Body of pancreas (tissue), 4 donors: ENCODE results near the gene VPS26B.

Experiments
- CTCF ChIP-seq, 7 experiments: fragments of 450-650 bp in 4 of 7; fragments of 200-600 bp in 3 of 7; sonication (generic) in 3 of 7; IDR thresholded peaks; one replicate each; pipeline ENCODE4 v1.5.1; 2016 to 2019; ENCODE audit warnings: antibody characterized with exemption in 7 of 7
- POLR2A ChIP-seq, 3 donors: fragments of 450-650 bp; IDR thresholded peaks; one replicate each; pipeline ENCODE4 v1.6.1; 2016; ENCODE audit warnings: antibody characterized with exemption in 3 of 3, mild to moderate bottlenecking in 2 of 3

- TF ChIP-seq CTCF (IDR thresholded peaks at IDR 0.05) (peak in 3 of 7 experiments; percentile 7 to 28 (median 14)), POLR2A (IDR thresholded peaks at IDR 0.05) (peak; percentile 96 to 99 (median 99))
Measured at GRCh38 chr11:134223836-134224709, at the start of gene VPS26B, which contains the start of gene NCAPD3.
